GM21737 (cell line): ENCODE results near the gene C6orf118.

Experiments used
- ATAC-seq: cut with Tn5 transposase; IDR thresholded peaks from one replicate; pipeline ENCODE4 v1.9.1; 2021; ENCODE audit warnings: mild to moderate bottlenecking, moderate library complexity; ENCODE audit not compliant: unreplicated experiment

C6orf118 gene

DNA sequence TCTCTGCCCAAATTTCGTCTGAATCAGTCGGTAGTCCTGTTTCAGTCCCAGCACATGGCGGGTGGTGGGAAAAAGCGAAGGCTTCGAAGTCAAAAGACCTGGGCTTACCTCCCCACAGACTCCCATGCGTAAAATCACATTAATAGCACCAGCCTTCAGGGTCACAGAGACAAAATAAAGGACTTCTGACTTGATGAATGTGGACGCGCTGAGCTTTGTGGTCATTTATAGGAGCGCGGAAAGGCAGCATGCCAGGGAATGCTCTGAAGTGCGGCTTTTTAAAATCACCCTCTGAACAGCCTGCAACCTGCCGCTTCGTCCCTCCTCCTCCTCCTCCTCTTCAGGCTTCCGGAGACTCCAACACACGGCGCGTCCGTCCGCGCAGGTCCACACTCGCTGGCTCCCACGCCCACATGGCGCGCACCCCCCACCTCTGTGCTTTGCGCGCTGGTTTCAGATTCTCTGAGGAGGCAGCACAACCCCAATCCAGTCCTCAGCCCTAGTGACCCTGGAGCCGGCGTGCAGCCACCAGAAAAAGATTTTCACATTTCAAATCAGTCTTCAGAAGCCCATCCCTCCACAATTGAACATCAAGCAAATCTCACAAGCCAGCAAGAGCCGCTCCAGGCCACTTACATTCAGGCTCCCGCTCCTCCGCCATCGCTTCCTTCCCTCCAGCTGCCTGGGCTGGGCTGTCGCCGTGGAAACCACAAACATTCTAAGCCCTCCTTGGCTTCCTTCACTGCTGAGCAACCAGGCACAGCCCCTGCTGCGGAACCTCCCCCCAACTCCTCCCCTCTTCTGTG, at the start of gene C6orf118:
C6orf118 (minus strand) TSS at position 680 of the 806 bp plus-strand sequence; CDS start at position 661, 19 bp downstream.
- no peak for ATAC-seq

DNA sequence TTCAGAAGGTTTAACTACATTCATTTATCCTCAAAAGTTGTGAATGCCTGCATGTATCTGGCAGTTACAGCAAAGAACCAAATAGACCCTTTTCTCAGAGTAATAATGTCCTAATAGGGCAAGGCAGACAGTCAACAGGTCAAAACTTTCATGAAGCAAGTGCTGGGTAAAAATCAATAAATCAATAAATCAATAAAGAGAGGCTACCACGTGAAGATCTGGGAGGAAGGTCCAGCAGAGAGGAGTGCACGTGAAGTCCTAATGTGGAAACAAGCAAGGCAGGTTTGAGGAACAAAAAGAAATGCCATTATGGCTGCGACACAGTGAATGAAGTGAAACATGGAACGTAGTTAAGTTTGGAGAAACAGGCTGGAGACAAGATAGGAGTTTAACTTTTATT, 36.3 kb upstream of the C6orf118 start:
- ATAC-seq, result no peak

DNA sequence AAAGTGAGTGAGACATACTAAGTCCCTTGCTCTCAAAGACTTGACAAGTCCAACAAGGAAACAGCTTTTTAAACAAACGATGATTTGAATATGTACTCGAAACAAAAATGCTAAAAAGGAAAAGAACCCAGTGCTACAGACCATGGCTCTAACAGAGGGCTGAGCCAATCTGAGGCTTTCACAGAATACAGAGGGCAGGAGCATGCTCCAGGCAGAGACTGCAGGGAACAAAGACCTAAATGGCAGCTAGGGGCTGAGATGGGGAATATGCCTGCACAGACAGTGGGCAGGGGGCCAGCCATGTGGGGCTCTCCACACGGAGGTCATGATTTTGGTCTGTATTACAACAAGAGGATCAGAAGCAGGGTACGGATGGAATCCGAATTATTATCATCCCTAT, 31.1 kb upstream of the C6orf118 start:
- no peak for ATAC-seq

DNA sequence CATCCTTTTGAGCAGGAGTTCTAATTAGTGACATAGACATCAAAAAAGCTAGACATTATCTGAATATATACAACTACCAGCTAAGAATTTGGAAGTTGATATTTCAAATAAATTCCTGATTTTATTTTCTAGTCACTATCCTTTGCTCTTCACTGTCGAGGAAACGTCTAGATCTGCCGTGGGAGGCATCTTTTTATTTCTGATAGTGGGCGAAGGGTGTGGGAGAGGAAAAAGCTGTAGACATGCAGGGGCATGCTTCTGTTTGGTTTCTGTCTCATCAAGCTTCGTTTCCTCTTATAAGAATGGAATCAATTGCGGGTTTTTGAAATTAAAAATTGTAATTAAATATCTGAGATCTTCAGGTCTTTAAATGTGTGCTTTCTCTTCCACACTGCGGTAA, 16.2 kb upstream of the C6orf118 start:
- ATAC-seq, result no peak

DNA sequence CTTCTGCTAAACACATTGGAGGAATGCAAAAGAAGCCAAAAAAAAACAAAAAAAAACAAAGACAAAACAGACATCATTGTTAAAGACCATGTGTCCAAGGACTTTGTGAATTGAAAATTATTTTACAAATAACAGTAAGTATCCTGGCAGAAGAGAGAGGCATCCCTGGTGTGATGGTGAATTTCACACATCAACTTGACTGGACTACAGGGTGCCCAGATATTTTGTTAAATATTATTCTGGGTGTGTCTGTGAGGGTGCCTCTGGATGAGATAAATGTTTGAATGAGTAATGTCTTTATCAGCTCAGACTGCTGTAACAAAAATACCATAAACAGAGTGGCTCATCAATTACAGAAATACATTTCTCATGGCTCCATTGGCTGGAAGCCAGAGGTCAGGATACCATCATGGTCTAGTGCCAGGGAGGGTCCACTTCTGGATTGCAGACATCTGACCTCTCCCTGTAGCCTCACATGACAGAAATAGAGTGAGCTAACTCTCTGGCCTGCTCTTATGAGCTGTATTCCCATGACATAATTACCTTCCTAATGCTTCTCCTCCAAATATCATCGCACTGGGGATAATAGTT, 12.2 kb upstream of the C6orf118 start:
- no peak for ATAC-seq

DNA sequence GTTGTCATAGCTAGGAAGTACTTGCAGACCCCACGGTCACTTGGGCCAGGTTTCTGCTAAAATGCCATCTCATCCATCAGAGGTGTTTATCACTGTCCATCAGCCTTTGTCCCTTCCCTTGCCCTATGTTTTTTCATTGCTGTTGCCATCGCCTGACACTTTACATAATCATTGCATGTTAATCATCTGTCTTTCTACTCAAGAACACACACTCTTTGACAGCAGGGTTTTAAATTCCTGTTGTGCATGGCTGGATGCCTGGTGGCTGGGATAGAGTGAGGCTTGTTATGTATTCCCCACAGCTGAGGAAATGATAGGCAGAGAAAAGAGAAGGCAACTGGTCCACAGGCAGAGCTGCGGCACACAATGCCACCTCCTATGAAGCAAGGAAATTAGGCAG, 11.7 kb upstream of the C6orf118 start:
- no peak for ATAC-seq

DNA sequence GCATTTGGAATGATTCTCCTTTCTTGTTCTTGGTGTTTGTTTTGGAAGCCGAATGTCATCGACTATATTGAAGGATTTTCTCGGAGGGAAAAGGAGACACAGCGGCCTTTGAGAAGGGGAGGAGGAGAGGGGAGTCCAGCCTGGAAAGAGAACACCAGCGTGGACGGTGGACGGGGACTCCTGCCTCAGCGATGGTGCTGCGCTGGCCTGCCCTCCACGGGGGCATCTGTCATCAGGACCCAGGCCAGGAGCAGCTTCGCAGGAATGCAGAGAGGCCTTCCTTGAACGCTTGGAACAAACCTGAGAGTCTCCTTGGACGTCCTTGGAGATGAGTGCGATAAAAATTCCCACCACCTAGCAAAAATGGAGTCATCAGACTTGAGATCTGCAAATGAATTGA, 8.3 kb upstream of the C6orf118 start:
- ATAC-seq, result no peak

DNA sequence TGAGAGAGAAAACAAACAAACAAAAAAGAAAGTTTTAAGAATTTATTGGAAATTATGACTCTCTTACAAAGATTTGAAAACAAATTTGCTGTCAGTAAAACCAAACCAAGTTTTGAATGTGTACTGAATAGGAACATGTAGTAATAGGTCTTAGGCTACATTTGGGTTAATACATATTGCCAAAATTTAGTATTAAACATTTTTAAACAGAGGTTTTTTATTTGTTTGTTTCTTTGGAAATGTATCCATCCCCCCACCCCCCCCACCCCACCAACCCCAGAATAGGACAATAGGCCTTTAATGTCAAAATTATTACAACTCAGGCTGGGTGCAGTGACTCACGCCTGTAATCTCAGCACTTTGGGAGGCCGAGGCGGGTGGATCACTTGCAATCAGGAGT, 2.5 kb downstream of the C6orf118 start:
- ATAC-seq, result no peak

DNA sequence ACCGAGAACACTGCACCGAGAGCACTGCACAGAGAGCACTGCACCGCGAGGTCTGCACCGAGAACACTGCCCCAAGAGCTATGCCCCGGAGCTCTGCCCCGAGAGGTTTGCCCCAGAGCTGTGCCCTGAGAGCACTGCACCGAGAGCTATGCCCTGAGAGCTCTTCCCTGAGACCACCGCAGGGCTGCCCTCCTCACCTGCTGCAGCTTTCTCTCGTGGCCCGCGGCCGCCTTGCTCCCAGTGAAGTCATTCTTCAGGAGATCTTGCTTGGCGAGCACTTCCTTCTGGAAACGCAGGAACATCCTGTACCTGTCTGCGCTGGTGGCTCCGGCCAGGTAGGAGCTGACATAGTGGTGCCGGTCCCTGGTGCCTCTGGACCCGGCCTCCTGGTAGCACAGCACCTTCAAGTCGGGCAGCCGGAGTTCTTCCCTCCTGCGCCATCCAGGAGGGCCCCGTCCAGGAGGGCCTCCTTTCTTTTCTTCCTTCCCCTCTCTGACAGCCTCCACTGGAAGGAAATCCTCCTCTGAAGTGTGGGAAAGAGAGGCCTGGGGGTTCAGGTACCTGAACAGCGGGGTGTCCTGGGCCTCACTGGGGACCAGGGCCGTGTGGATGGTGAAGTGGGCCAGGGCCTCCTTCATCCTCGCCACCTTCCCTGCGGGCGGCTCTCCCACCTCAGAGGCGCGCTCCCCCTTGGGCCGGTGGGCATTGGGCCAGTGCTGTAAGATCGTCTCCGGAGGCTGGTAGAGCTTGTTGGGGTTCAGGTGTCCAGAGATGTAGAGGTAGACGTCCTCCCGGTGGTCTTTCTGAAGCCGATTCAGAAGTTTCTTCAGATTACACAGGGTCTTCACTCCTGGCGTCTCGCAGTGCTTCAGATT, 7.8 kb downstream of the C6orf118 start:
- no peak for ATAC-seq

DNA sequence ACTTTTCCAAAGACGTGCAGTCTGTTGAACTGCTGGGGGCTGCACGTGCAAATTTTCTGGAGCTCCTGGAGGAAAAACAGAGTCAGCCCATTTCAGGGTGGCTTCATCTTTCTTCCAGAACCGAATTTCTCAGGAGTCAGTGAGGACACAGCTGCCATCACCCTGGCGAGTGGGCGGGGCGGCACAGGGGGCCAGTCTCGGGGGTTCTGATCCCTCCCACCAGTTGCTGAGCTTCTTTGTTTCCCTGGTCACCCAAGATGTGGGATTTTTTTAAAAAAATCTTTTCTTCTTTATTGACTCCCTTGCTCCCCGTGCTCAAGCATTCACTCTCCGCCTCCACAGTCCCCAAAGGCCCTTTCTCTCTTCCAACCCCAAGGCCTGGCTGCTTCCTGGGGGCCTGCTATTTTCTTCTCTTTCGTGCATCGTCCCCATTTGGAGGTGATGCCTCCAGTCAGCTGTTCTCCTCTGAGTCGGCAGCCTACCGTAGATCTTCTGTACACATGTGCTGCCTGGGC, 8.9 kb downstream of the C6orf118 start:
- ATAC-seq, result no peak

DNA sequence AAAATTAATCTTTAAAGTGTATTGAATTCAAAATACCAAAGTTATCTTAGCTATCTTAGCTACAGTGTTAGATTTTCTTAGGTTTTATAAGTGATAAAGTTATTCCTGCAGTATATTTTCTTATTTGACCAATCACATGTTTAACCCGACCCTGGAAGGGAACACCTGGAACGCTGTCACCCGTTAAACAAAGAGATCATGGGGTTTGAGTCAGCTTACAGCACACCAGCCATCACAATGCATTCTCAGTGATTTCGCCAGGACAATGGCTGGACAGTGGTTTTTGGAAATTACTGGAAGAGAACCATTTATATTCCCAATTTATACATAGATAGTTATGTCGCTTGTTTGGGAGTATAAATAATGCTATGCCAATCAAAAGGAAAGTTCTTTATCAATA, 10.5 kb downstream of the C6orf118 start:
- ATAC-seq, result no peak

DNA sequence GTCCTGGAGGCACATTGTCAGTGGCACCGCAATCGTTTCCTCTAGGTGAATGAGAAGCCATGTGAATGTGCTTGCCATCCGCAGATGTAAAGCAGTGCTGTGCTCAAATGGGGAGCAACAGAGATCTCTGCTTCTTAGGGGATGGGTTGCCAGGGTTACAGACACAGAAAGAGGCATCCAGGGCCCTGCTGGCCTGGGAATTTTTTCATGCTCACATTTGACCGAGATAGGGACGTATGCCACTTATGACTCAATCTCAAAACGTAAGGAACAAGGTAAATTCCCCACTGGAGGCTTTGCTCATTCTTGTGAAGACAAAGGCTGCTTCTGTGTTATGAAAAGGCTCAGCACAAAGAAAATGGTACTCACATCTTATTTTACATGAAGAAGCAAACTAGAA, 11.0 kb downstream of the C6orf118 start:
- no peak for ATAC-seq

DNA sequence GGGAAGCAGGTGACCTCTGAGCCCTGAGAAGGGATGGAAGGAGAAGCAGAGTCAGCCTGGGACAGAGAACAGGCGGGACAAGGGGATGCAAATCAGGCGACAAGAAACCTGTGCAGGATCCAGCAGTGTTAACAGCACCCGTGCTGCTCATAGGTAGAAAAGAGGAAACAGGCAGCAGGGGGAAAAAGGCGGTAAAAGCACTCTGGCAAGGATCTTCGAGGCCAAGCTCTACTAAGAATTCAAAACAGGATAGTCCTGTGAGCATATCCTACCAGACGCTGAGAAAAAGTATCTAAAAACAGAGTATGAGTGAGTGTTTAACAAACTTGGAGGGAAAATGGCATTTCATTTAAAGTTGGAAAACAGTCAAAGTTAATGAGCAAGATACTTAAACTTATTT, 16.7 kb downstream of the C6orf118 start:
- no peak for ATAC-seq

DNA sequence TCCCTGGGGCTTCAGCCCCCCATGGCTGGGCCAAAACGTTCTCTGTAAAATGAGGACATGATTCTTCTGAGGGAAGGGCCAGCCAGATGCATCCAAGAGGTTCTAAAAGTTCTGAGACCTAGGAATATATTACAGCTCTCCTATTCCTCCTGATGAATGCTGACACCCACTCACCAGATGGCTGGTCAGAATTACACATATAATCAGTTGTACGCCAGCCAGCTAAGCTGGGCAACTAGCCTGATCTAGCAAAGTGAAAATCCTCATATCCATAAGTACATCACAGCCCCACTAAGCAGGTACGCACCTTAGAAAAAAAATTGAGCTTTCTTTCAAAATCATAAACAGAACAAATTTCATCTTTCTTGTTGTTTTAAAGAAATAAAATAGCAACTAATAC, 34.8 kb downstream of the C6orf118 start:
- ATAC-seq, result no peak

DNA sequence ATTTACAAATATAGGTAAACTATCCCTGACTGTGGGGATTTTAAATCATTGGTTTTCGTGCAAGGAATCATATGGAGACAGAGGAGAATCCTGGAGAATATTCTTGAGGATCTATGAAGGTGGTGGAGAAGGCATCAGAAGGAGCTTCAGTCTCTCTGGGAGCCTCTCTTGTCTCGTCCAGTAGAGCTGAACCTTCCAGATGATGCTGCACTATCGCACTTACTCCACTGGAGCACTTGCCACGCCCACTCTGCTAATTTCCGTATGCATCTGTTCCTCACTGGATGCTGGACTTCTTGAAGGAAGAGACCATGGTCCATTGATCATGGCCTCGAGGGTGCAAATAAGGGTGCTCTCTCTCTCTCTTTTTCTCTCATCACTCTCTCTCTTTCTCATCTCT, 36.8 kb downstream of the C6orf118 start:
- ATAC-seq, result no peak

DNA sequence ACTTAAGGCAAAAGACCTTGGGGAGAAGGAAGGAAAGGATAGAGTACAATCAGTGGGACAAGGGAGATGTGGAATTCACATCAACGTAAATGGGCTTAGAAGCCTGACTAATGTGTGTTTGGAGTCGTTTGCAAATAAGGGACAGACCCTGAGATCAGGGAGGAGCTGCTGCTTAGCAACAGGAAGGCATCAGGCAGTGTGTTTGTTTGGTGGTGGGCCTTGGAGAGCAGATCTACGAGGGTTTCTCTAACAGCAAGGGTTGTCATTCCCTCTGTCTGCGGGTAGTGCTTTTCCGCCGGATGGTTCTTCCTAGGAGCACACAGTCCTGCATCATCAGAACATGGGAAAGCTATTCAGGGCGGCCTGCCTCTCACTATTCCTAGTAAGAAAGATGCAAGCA, 40.4 kb downstream of the C6orf118 start:
- no peak for ATAC-seq

DNA sequence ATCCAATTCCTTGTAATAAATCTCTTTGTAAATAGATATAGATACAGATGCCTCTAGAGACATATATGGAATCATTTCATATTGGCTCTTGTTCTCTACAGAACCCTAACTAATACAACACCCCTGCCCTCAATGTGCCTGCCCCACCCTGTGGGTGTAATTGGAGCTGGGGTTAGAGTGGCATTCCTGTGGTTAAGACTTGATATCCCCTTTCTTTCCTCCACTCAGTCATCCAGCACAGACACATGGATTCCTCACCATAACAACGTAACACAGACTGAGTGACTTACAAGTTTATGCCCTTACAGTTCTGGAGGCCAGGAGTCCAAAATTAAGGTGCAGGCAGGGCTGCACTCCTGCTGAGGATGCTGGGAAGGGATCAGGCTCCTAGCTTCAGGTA, 42.8 kb downstream of the C6orf118 start:
- no peak for ATAC-seq

DNA sequence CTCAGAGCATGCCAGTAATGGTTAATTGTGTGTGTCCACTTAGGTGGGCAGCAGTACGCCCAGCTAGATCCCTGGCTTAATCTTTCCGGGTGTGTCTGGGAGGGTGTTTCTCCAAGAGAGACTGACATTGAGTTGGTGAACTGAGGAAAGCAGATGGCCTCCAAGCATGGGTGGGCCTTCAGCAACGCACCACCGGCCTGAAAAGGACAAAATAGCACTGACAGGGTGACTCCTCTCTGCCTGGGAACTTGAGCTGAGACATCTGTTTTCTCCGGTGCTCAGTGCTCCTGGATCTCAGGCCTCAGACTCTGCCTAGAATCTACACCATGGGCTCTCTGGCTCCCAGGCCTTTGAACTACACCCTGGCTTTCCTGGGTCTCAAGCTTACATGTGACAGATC, 43.2 kb downstream of the C6orf118 start:
- ATAC-seq, result no peak

DNA sequence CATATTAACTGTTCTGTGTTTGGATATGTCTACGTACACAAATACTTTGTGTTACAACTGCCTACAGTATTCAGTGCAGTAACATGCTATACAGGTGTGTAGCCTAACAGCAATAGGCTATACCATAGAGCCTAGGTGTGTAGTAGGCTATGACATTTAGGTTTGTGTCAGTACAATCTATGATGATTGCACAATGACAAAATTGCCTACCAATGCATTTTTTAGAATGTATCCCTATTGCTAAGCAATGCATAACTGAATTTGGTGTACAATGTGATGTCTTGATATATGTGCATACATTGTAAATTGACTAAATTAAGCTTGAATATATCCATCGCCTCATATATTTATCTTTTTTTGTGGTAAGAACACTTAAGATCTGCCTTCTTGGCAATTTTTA, 48.9 kb downstream of the C6orf118 start:
- ATAC-seq, result no peak

DNA sequence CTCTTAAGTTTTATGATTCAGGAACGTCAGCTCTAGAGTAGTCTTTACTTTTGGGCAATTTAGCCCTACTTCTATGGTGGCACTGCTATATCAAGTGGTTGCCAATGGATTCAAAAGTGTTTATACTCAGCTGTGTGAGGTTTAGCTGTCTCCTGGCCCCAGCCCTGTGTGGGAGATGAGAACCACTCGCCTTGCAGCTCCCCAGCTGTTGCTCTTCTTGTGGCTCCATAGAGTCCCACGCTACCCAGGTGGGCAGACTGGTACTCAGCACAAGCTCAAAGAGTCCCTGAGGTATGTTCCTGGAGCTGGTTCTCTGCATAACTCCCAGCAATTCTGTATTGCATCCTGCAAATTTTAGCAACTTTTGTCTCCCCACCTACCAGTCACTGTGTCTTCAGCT, 59.6 kb downstream of the C6orf118 start:
- ATAC-seq, result no peak

DNA sequence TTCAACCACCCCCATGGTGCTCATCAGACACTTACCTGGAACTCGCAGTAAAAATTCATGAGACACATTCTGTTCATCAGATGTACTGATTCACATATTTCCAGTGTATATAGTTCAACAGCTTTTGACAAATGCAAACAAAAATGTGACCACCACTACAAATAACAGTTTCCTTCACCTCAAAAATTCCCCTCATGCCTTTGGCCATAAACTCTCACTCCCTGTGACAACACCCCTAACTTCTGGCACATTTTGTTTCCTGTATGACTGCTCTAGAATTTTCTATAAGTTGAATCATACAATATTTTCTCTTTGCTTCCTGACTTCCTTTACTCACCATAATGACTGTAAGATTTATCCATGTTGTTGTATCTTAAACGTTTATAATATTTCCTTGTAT, 63.7 kb downstream of the C6orf118 start:
- ATAC-seq, result no peak

DNA sequence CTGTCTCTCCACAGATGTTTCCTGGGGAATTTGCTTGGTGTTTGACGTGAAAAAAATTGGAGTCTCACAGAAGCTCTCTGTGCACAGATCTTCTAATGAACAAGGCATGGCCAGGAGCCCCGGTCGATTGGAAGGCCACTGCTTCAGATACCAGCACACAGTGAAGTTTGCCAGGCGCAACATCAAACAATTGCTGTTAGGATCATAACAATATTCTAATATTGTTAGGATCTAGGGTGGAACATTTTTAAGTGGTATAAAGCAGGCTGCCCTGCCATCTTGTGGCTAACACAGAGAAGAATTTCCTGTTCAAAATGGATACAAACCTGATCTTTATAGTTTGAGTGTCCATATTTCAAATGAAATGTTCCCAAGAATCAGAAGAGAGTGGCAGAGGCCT, 64.1 kb downstream of the C6orf118 start:
- no peak for ATAC-seq
